NCI-H1105 treated with DMSO at 0.1 percent for 48 hours (cell line): Measurements from ENCODE around the gene CTSD.

ENCODE experiments used
- DNase-seq: peaks from one replicate; lab custom pipeline; 2025; lab: John Stamatoyannopoulos, UW

The CTSD gene

DNA sequence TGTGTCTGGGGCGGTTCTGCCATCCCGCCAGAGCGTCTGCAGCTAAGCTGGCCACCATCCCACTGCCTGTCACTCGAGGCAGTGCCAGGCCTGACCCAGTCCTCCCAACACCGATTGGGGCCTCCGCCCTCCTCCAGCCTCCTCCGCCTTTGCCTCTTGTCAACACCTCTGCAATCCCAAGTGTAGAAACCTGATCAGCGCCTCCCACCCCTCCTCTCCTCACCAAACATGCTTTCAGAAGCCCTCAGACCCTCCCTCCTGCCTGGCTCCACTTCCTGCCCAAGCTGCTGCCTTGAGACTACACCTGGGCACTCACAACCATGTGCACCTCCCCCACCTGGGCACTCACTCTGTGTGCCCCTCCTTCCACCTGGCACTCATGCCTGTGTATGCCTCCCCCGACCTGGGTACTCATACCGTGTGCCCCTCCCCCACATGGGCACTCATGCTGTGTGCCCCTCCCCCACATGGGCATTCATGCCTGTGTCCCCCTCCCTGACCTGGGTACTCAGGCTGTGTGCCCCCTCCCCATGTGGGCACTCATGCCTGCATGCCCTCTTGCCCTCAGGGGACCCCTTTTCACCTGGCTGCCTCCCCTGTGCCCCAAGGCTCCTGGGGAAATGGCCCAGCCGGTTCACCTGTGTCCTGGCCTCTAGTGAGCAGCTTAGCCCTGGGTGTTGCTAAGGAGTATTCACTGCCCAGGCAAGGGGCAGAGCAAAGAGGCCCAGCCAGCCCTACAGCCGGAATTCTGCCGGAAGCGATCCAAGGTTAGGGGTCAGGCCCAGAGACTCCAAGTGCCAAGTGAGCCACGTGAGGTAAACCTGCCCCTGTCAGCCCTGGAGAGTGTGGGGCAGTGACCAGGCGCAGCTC lies 7.8 kb downstream of the CTSD start:
- no peak for DNase-seq

DNA sequence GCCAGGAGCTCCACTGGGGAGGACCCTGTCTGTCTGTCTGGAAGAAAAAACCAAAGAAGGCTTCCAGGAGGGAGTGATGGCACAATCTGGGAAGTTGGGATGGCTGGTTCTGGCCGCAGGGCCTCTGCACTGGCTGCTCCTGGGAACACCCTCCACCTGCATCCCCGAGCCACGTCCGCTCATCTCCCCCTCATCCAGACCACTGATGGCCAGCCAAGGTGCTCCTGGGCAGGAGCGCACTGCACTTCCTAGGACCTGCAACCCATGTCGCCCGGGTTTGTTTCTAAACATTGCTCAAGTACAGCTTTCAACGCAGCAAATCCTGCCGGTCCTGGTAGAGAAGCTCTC lies 8.4 kb downstream of the CTSD start:
- DNase-seq, result no peak

DNA sequence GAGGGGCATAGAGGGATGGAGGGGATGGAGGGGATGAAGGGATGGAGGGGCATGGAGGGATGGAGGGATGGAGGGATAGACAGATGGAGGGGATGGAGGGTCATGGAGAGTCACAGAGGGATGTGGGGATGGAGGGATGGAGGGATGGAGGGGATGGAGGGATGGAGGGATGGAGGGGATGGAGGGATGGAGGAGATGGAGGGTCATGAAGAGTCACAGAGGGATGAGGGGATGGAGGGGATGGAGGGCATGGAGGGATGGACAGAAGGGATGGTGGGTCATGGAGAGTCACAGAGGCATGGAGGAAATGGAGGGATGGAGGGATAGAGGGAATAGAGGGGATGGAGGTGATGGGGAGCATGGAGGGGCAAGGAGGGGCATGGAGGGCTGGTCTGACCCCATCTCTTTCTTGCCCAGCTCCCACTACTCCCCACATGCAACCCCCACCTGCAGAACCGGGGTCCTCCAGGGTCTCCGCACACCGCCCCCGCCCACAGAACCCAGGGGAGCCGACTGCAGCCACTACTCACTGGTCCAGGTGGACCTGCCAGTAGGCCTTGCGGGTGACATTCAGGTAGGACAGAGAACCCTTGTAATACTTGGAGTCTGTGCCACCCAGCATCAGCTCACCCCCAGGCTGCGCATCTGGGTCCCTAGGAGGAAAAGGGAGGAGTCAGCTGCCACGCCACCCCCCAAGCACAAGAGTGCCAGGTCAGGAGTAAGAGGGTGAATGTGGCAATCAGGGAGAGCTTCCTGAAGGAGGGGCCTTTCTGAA lies 9.2 kb downstream of the CTSD start:
- no peak for DNase-seq

DNA sequence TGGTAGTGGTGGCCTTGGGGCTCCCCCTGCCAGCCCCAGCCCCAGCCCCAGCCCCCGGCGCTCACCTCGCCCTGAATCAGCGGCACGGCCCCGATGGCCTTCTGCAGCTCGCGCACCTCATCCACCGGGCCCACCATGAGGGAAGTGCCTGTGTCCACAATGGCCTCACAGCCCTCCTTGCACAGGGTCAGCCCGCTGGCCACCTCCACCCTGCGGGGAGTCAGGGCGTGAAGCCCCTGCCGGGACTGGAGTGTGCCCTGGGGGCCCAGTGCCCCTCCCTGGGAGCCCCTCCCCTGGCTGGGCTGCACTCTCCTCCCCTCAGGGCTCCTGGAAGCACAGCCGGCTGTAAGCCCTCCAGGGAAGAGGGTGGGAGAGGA lies 9.8 kb downstream of the CTSD start:
- no peak for DNase-seq

DNA sequence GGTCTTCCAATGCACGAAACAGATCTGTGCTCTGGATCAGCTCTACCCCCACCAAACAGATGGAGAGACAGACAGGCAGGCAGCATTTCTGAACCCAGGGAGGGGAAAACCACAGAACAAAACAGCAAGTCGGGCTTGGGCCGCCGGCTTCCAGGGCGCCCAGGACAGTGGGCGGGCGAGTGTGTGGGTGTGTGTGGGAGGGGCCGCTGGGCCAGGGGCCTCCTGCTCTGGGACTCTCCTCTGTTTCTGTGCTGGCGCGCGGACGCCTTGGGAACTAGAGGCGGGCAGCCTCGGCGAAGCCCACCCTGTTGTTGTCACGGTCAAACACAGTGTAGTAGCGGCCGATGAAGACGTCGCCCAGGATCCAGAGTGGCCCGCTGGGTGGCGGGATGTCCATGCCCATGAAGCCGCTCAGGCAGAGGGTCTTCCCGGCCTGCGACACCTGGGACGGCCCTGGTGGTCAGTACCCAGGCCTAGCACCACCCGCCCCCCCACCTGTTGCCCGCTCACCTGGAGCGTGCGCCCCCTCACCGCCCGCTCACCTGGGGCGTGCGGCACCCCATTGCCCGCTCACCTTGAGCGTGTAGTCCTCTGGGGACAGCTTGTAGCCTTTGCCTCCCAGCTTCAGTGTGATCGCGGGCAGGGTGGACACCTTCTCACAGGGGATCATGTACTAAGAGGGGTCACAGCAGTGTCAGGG lies 10.3 kb downstream of the CTSD start:
- DNase-seq, result no peak

DNA sequence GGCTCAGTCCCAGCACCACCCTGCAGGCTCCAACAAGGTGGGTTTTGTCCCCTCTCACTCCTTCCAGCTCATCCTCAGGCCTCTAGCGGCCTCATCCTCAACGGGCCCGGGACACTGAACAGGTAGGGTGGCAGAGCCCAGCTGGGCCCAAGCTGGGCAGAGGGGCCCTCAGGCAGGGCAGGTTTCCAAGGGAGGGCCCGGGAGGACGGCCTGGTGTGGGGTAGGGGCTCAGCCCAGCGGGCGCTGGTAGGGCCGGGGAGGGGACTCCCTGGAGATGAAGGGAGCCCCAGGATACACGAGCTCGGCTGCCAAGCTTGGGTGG lies 10.9 kb downstream of the CTSD start:
- DNase-seq, result no peak

DNA sequence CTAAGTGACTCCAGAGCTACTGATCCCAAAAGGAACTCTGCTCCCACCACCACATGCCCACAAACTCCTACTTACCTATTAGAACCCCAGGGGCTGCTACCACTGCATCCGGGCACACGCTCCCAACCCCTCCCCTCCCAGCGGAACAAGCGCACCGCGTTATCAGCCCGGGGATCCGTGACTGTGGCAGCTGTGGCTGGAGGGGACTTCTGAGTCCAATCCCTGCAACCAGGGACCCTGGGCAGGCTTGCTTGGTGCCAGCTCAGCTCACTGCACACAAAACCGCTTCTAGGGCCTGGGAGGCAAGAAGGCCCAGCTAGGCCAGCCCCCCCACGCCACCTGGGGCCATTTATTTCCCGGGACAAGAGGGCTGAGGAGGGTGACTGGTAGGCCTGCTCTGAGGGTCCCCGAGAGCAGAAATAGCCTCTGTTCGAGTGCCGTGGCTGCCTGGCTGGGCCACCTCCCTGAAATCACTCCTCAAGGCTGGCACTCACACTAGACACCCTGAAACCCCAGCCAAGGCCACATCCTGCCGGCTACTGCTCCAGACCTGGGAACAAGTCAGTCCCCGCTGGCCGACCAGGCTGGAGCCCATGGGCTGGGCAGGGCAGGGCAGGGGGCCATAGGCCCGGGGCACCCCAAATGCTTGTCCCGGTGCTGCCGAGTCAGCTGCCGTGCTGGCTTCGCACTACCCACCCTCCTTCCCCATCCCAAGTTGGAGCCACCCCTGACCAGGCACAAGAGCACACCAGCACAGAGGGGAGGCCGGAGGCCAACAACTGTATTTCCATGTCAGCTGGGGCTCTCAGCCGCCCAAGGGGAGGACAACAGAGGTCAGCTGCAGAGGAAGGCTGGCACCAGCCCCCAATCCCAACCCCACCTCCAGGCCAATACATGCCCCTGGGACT lies 11.5 kb downstream of the CTSD start:
- no peak for DNase-seq

DNA sequence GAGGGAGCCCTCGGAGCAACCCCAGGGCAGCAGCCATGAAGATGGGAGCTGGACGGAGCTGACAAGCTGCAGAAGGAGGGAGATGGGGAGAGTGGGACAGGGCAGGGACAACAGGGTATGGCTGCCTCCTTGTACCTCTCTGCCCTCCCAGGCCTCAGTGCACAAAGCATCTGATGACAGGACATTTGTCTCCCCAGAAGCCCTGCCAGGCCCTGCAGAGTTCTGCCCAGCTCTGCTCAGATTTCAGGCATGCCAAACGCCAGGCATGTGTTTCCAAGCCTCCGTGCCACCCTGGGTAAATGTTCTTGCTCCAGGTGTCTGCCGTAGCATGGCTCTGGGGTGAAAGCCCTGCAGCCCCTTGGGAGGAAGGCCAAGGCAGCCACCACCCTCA lies 12.2 kb downstream of the CTSD start:
- no peak for DNase-seq

DNA sequence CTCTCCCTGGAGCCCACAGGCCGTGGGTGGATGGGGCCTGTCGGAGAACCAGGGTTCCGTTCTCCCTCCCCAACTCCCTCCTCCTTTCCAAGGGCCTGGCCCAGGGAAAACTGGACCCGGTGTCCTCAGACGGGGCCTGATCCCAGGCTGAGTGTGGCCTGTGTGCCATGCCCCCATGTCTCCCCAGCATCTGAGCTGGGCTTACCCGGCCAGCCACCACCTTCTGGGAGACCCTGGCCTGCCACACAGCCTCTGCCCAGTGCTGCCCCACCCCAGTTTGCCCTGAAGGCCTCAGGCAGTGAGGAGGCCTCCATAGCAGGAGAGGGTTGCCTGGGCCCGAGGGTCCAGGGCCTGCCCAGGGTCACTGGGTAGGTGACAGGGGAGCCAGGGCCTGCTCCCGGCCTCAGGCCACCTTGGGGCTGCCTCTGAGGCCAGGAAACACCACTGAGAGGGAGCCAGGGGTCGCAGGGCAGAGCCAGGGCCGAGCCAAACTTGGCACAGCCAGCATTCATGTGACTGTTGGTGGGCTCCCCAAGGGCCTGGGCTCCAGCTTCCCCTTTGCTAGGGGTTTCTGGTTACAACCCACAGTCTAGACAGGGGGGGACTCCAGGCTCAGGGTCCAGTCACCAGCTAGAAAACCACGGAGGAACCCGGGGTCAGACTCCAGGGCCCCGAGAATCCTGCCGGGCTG lies 12.7 kb downstream of the CTSD start:
- DNase-seq, result no peak

DNA sequence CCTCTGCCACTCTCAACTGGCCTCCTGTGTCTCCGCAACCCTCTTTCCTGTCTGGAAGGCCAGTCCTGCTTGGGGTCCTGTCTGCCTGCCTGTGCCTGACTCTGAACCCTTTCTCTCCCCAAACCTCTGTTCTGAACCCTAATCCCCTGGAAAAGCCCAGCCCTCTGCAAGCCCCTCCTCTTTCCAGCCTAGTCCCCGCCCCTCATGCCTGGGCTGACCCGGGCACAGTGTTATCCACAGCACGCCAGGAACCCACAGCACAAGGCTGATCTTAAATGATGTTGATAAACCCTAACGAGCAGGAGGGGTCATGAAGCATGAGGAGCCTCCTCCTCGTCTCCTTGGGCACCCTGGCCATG lies 13.3 kb downstream of the CTSD start, which contains the start of gene IFITM10:
Gene IFITM10, minus strand, starts transcription at position 115 of the 359 bp plus-strand sequence. CDS start 153 bp downstream, outside the sequence.
- no peak for DNase-seq

DNA sequence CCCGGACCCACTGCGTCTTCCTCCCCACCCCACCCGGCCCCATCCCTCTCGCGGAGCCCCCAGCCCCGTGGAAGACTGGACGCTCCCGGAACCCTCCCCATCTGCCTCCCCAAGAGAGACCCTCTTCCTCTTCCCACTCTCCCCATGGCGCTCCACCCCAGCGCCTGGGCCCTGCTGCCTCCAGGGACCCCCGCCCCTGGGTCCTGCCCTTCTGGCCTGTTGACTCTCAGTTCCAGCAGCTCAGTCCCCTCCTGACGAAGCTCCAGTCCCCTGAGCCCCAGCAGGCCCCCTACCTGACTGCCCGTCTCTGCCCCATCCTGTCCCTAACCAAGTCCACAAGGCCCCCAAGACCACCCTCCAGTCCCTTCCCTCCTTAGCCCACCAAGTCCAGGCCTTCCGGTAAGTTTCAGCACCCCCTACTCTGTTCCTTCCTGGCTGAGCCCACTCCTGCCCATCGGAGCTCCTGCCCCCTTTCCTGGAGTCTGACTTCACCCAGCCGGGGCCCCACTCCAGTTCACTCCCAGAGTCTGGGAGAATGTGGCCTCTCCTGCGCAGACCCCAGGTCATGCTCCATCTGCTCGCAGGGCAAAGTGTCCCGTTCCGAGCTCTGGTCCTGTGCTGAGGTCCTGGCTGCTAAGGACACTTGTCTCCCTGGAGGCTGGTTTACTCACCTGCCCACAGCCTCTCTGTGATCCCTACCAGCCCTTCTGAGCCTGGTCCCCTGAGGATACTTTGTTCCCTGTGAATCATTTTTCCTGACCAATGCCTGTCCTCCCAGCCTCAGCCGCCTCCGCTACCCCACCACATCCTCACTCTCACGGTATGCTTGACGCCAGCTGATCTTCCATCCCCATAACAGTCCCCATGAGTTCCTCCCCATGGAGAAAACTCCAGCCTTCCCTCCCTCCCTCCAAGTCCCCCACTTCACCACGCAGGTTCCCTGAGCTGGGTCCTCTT lies 14.1 kb downstream of the CTSD start:
- no peak for DNase-seq

DNA sequence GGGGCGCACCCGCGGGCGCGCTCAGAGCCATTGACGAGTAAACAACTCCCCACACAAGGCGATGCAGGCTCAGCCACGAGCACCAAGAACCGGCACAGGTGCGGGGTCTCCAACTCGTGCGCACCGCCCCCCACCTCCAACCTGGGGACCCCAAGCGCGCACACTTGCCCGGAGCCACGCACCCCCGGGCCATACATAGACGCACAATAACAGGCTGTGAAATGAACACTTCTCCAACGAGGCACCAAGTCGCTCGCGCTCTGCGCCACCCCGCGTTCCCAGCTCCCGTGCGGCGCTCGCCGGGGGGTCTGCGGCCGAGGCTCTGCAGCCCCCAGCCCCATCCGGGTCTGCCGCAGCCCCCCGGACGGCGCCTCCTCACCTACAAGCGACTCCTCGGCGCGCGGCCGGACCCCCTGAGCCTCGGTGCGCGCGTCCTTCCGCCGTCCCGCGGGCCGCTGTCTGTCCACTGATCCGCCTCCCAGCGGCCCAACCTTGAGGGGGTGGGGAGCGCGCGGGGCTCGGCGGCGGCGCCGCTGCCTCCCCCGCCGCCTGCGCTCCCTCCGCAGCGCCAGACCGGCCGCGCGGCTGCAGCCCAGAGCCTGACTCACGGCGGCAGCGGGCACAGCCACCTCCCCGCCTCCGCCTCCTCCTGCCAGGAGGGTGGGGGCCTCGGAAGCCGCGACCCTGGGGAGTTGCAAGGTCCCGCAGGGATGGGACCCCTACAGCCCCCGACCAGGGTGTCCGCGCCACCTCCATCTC lies 14.9 kb downstream of the CTSD start:
- no peak for DNase-seq

DNA sequence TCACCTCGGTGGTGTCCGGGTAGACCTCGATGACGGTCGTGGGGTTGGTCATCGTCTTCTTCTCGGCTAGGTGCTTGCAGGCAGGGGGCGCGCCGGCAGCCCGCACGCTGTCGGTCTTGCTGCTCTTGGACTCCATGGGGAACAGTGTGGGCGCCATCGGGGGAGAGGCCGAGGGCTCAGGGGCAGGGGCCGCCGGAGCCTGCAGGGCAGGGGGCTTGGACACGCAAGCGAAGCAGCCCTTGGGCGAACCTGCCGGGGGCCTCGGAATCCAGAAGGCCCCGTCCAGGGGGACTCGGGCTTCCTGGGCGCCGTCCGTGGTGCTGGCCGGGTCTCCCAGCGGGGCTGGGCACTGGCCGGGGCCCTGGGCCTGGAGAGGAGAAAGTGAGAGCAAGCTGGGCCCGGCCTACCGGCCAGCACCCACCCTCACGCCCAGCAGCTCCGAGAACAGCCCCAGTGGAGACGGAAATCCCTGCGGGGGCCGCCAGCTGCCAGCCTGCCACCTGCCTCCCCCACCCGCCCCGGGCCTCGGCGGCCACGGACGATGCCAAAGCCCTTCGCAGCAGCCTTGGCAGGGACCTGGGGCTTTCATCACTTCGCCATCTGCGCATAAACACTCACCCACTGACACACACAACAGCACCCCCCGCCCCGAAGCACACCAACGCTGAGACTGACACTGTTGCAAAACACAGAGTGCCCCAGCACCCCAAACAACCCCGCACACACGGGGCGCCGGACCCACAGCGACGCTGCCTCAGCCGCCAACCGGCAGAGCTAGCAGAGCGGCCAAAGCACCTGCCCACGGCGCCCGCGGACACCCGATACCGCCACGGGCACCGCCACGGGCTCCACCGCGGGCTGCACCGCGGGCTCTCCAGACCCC lies 15.7 kb downstream of the CTSD start:
- no peak for DNase-seq

DNA sequence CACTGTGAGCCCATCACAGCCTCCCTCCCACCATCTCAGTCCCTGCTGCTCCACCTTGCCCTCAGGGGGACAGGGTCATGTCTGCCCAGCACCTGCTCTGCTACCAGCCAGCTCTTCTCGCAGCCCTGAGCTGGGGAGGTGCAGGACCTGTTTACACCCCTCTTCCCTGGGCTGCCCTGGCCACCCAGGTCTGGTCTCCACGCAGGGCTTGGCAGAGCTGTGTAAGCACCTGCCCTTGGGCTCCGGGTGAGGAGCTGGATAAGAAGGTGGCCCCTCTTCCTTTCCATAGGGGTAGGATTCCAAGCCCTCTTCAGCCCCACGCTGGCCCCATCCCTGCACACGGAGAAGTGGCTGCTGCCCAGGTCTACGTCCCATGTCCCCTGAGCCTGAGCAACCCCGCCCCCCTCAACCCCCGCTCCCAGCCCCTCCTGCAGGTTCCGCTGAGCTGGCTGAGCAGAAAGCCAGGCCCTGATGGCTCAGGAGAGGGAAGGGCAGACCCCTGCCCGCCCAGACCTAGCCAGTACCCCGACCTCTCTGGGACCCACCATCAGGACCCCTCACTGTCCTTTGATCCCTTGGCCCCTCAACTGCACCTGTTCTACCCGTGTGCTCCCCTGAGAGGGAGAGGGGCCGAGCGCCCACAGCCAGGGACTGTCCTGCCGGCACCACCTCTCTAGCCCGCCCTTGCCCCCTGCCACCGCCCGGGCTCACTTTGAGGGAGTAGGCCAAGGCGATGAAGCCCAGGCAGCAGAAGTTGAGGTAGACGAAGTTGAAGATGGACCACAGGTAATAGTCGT lies 16.6 kb downstream of the CTSD start:
- no peak for DNase-seq

DNA sequence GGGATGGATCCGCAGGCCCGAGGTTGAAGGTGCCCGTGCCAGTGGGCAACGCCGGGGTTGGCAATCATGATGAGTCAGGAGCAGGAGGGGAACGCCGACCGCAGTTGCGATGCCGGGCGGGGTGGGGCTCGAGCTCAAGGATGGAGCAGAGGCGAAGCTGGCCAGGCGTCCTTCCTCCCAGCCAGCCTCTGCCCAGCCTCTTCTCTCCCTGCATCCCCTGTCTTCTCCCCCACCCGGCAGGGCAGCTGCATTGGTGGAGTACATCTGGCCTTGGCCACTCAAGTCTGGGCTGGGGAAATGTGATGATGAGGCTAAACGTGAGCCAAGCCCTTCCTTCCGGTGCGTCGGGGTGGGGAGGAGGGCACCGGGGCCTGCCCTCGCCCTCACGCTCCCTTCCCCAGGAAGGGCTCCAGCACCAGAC lies 17.2 kb downstream of the CTSD start:
- no peak for DNase-seq

DNA sequence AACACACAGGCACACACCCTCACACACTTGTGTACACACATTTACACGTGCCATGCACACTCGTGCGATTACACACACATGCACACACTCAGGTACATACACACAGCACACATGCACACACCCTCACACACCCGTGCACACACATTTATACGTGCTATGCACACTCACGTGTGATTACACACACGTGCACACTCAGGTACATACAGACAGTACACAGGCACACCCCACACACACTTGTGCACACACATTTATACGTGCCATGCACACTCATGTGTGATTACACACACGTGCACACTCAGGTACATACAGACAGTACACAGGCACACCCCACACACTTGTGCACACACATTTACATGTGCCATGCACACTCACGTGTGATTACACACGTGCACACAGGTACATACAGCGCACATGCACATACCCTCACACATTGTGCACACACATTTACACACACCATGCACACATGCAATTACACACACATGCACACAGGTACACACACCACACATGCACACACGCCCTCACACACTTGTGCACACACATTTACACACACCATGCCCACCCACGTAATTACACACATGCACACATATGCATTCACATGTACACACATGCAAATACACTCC lies 17.9 kb downstream of the CTSD start:
- DNase-seq, result no peak
